Mesendoderm (in vitro differentiated cells): ENCODE measurements around the gene RFLNA.

Experiments
- DNase-seq: peaks from one replicate; pipeline ENCODE4 v3.0.0; 2013
- H2AK5ac ChIP-seq: 2 replicates; pipeline ENCODE4 v1.6.1; 2013; ENCODE audit warnings: low read length, inconsistent platforms
- H2BK120ac ChIP-seq: 2 replicates; pipeline ENCODE4 v1.6.1; 2013; ENCODE audit warnings: low read depth, mild to moderate bottlenecking, low read length, moderate library complexity, mixed read lengths
- H2BK15ac ChIP-seq: replicated peaks from 2 replicates; pipeline ENCODE4 v1.6.1; 2013; ENCODE audit warnings: low read depth, mild to moderate bottlenecking, moderate library complexity
- H2BK5ac ChIP-seq: 2 replicates; pipeline ENCODE4 v1.6.1; 2013; ENCODE audit warnings: low read length, inconsistent platforms
- H3K18ac ChIP-seq: 2 replicates; pipeline ENCODE4 v1.6.1; 2013; ENCODE audit warnings: mild to moderate bottlenecking, low read length, mixed read lengths
- H3K23ac ChIP-seq: one replicate; pipeline ENCODE4 v1.6.1; 2013; ENCODE audit warnings: low read length
- H3K27ac ChIP-seq: 2 replicates; pipeline ENCODE4 v1.5.1; 2013; ENCODE audit warnings: low read depth, mild to moderate bottlenecking, inconsistent platforms, low read length, moderate library complexity
- H3K27me3 ChIP-seq: 2 replicates; pipeline ENCODE4 v1.6.1; 2013; ENCODE audit warnings: low read length, control low read depth, mild to moderate bottlenecking, inconsistent platforms; ENCODE audit not compliant: insufficient read depth, poor library complexity
- H3K36me3 ChIP-seq: 2 replicates; pipeline ENCODE4 v1.6.1; 2013; ENCODE audit warnings: low read length, inconsistent platforms; ENCODE audit not compliant: control insufficient read depth, insufficient read depth
- H3K4ac ChIP-seq: one replicate; pipeline ENCODE4 v1.6.1; 2013; ENCODE audit warnings: low read depth, mild to moderate bottlenecking, low read length, moderate library complexity
- H3K4me1 ChIP-seq: 2 replicates; pipeline ENCODE4 v1.6.1; 2013; ENCODE audit warnings: low read depth, low read length, inconsistent platforms; ENCODE audit not compliant: control insufficient read depth
- H3K4me2 ChIP-seq: 2 replicates; pipeline ENCODE4 v1.6.1; 2013; ENCODE audit warnings: low read length
- H3K4me3 ChIP-seq: 2 replicates; pipeline ENCODE4 v1.5.1; 2013; ENCODE audit warnings: mild to moderate bottlenecking, low read length
- H3K56ac ChIP-seq: one replicate; pipeline ENCODE4 v1.6.1; 2013; ENCODE audit warnings: low read length
- H3K79me1 ChIP-seq: 2 replicates; pipeline ENCODE4 v1.6.1; 2013; ENCODE audit warnings: low read length, inconsistent platforms
- H3K79me2 ChIP-seq: 2 replicates; pipeline ENCODE4 v1.6.1; 2013; ENCODE audit warnings: mild to moderate bottlenecking, low read length; ENCODE audit not compliant: control insufficient read depth, insufficient read depth
- H3K9ac ChIP-seq: 2 replicates; pipeline ENCODE4 v1.6.1; 2013; ENCODE audit warnings: low read length, inconsistent platforms
- H4K5ac ChIP-seq: one replicate; pipeline ENCODE4 v1.6.1; 2013; ENCODE audit warnings: low read length
- H4K8ac ChIP-seq: one replicate; pipeline ENCODE4 v1.6.1; 2013; ENCODE audit warnings: low read depth, mild to moderate bottlenecking, control low read depth, low read length, moderate library complexity
- WGBS: extraction: QIAGEN DNeasy Blood & Tissue Kit; methylation state at CpG from one replicate; pipeline ENCODE4 v1.1.7; 2013; ENCODE audit warnings: low lambda C conversion rate, missing lambda C conversion rate; ENCODE audit not compliant: insufficient coverage; ENCODE audit errors: extremely low coverage; 5-methylcytosine and 5-hydroxymethylcytosine counted together

Gene RFLNA

GRCh38 chr12:124356221-124356620, 61.3 kb downstream of the RFLNA start:
- H3K4me1 ChIP-seq = no peaks in the 10 kb centered on the region
- no CpG with 5 or more reads among the region's 5 CpGs for WGBS

GRCh38 chr12:124357616-124358015, 62.7 kb downstream of the RFLNA start:
- WGBS = no CpG with 5 or more reads among the region's 15 CpGs
- Histone ChIP-seq H3K36me3 (peaks cover 11% of the 10 kb centered on the region), H3K18ac (no peak overlapping the region)

More at GRCh38 chr12:124356221-124356620, 61.3 kb downstream of the RFLNA start:
- Histone ChIP-seq H2AK5ac (no peak overlapping the region), H2BK5ac (no peak overlapping the region), H3K56ac (no peak overlapping the region), H3K4ac (no peak overlapping the region), H3K4me3 (no peak overlapping the region), H3K36me3 (peaks cover 9% of the 10 kb centered on the region), H2BK15ac (no peak overlapping the region), H3K4me2 (no peak overlapping the region), H3K9ac (no peak overlapping the region), H3K27me3 (no peaks in the 10 kb centered on the region), H3K27ac (no peak overlapping the region), H3K79me2 (no peaks in the 10 kb centered on the region), H4K5ac (no peak overlapping the region), H2BK120ac (no peak overlapping the region), H3K18ac (no peak overlapping the region), H3K23ac (no peak overlapping the region), H3K79me1 (peaks cover 2% of the 10 kb centered on the region), H4K8ac (no peak overlapping the region)
- no peak for DNase-seq

GRCh38 chr12:124358572-124358971, 63.7 kb downstream of the RFLNA start:
- H3K4ac ChIP-seq = no peak overlapping the region
- H4K8ac ChIP-seq = no peak overlapping the region
- H3K9ac ChIP-seq = no peak overlapping the region
- no peak overlapping the region for H3K4me3 ChIP-seq
- H3K56ac ChIP-seq = no peak overlapping the region
- no peak overlapping the region for H2BK120ac ChIP-seq
- peaks cover 10% of the 10 kb centered on the region for H3K36me3 ChIP-seq
- H3K27ac ChIP-seq = no peak overlapping the region
- WGBS = no CpG with 5 or more reads among the region's 11 CpGs
- H3K4me1 ChIP-seq = no peaks in the 10 kb centered on the region
- no peaks in the 10 kb centered on the region for H3K79me2 ChIP-seq
- H3K27me3 ChIP-seq = no peaks in the 10 kb centered on the region
- no peak overlapping the region for H3K23ac ChIP-seq
- DNase-seq = no peak
- H3K4me2 ChIP-seq = no peak overlapping the region
- H2BK5ac ChIP-seq = no peak overlapping the region
- no peak overlapping the region for H4K5ac ChIP-seq
- no peak overlapping the region for H2BK15ac ChIP-seq
- H3K79me1 ChIP-seq = peaks cover 2% of the 10 kb centered on the region
- H3K18ac ChIP-seq = no peak overlapping the region
- no peak overlapping the region for H2AK5ac ChIP-seq

More at GRCh38 chr12:124357616-124358015, 62.7 kb downstream of the RFLNA start:
- no peak overlapping the region for H4K8ac ChIP-seq
- no peak overlapping the region for H3K56ac ChIP-seq
- H3K27me3 ChIP-seq = no peaks in the 10 kb centered on the region
- DNase-seq = no peak
- no peak overlapping the region for H3K4me2 ChIP-seq
- no peak overlapping the region for H2BK5ac ChIP-seq
- no peaks in the 10 kb centered on the region for H3K4me1 ChIP-seq
- no peak overlapping the region for H3K4ac ChIP-seq
- H2BK120ac ChIP-seq = no peak overlapping the region
- no peak overlapping the region for H2BK15ac ChIP-seq
- H3K27ac ChIP-seq = no peak overlapping the region
- H3K23ac ChIP-seq = no peak overlapping the region
- peaks cover 2% of the 10 kb centered on the region for H3K79me1 ChIP-seq
- H3K4me3 ChIP-seq = no peak overlapping the region
- no peak overlapping the region for H2AK5ac ChIP-seq
- H4K5ac ChIP-seq = no peak overlapping the region
- H3K9ac ChIP-seq = no peak overlapping the region
- H3K79me2 ChIP-seq = no peaks in the 10 kb centered on the region

DNA sequence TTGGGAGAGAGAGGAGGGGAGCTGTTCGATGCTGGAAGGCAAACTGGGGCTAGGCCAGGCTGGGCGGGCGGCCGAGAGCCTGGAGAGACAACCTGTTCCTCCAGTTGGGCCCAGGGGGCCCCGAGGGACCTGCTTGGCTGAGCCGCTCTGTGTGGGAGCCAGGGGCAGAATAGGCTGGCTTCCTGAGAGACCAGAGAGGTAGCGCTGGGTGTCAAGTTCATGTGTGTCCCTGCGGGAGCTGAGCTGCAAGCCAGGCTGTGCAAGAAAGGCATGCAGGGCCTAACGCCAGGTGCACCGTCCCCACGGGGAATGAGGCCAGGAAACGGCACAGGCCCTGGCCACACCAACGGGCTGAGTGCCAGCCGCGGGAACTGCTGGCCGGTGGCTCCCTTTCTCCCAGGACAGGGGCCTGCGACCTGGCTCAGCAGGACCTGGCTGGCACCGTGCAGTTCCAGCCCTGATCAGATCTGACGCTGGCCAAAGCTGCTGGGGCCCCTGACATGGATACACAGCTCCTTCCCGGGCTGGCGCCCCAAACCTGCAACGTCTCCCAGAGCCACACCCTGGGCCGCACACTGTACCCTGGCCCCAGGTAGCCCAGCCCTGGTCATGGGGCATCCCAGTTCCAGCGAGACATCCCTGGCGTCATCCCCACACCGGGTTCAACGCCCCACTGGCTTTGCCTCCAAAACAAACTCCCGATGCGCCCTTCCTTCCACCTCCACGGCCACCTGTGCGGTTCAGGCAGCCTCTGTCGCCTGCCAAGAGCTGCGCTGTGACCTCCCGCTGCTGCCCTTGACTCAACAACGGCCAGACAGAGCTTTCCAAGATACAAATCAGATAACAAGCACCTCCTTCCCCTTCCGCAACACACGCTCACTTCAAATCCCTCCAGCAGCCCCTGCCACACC, 65.0 kb downstream of the RFLNA start:
- DNase-seq = no peak

DNA sequence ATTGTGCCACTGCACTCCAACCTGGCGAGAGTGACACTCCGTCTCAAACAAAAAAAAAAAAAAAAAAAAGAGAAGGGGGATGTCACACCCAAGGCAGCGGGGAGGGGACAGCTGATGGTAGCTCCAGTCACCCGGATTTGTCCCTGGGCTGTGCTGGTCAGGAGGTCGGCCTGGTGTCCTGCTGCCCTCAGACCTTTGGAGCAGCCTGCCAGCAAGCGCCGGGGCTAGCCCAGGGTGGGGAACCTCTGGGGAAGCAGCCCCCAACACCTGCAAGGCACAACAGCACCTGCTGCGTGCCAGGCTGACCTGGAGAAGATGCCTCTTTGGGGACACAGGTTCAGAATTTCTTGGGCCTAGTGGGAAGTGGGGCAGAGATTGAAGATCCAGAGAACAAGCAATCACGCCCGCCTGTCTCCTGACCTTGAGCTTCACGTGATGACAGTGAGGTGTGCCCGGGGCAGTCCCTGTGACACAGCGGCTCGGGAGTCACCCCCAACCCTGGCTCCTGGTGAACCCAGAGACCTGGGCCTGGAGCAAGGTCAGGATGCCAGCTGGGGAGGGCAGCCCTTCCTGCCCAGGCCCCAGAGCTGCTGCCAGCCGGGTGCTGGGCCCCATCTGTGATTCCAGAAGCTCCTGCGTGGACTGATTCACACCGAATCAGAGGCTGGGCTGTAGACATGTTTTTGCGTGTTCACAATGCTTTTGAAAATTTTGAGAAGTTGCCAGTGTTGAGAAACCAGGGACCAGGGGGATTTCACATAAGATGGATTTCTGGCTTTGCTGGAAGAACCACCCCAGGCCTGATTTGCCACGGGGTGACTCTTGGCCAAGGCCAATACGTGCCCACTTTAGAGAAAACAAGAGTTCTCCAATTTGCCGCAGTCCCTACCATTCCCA, 66.4 kb downstream of the RFLNA start:
- Histone ChIP-seq H4K5ac (no peak overlapping the region), H2BK15ac (no peak overlapping the region), H3K4me3 (no peak overlapping the region), H2BK120ac (no peak overlapping the region), H3K18ac (no peak overlapping the region), H3K4me1 (no peaks in the 10 kb centered on the region), H3K27me3 (no peaks in the 10 kb centered on the region), H3K79me2 (no peaks in the 10 kb centered on the region), H2BK5ac (no peak overlapping the region), H3K79me1 (peaks cover 2% of the 10 kb centered on the region), H3K23ac (no peak overlapping the region), H3K9ac (no peak overlapping the region), H3K36me3 (peaks cover 8% of the 10 kb centered on the region), H3K56ac (no peak overlapping the region), H4K8ac (no peak overlapping the region), H3K4me2 (no peak overlapping the region), H3K4ac (no peak overlapping the region), H2AK5ac (no peak overlapping the region), H3K27ac (no peak overlapping the region)
- no CpG with 5 or more reads among the region's 21 CpGs for WGBS
- DNase-seq = no peak

More for the DNA sequence above, 65.0 kb downstream of the RFLNA start:
- Histone ChIP-seq H3K23ac (no peak overlapping the region), H2BK5ac (no peak overlapping the region), H3K9ac (no peak overlapping the region), H3K4me2 (no peak overlapping the region), H3K56ac (no peak overlapping the region), H3K79me1 (peaks cover 2% of the 10 kb centered on the region), H3K4me3 (no peak overlapping the region), H3K4me1 (no peaks in the 10 kb centered on the region), H2BK120ac (no peak overlapping the region), H3K27me3 (no peaks in the 10 kb centered on the region), H3K36me3 (peaks cover 8% of the 10 kb centered on the region), H3K79me2 (no peaks in the 10 kb centered on the region), H4K8ac (no peak overlapping the region), H3K18ac (no peak overlapping the region), H3K27ac (no peak overlapping the region), H2BK15ac (no peak overlapping the region), H3K4ac (no peak overlapping the region), H2AK5ac (no peak overlapping the region), H4K5ac (no peak overlapping the region)
- no CpG with 5 or more reads among the region's 37 CpGs for WGBS
